Ovary (tissue), 9 donors: ENCODE measurements around the gene RSAD2. TPM values are rescaled to one million over a fixed set of nuclear protein-coding genes. Genes with fewer than 3 reads are reported as not detected.
A peak's percentile ranks its signal among the peaks of the same experiment; 100 is the strongest.

Experiments used
- DNase-seq, 5 donors: peaks; one replicate each; pipeline ENCODE4 v3.0.0-alpha.2; 2019 to 2020
- H3K27ac ChIP-seq, 2 donors: fragments of 200-600 bp; one replicate each; pipeline versions ENCODE4 v1.5.1 to v1.8.0; 2019 to 2022
- H3K27me3 ChIP-seq: fragments of 200-600 bp; one replicate; pipeline ENCODE4 v1.8.0; 2022
- H3K36me3 ChIP-seq: fragments of 200-600 bp; sonication (generic); one replicate; pipeline ENCODE4 v1.5.1; 2019
- H3K4me1 ChIP-seq: one replicate; pipeline ENCODE4 v1.8.1; 2013; ENCODE audit warnings: mild to moderate bottlenecking, moderate library complexity; ENCODE audit not compliant: insufficient read depth
- H3K4me3 ChIP-seq: fragments of 200-600 bp; sonication (generic); one replicate; pipeline ENCODE4 v1.5.1; 2017
- H3K9me3 ChIP-seq, 2 donors: fragments of 200-600 bp in 1 of 2; sonication (generic) in 1 of 2; one replicate each; pipeline versions ENCODE4 v1.5.1 to v1.8.1; 2013 to 2019; ENCODE audit warnings: mild to moderate bottlenecking in 1 of 2, moderate library complexity in 1 of 2
- EP300 ChIP-seq: sonication (generic); formaldehyde crosslinking; IDR thresholded peaks from one replicate; pipeline ENCODE4 v1.6.1; 2017; ENCODE audit warnings: antibody characterized with exemption
- POLR2A ChIP-seq: fragments of 450-650 bp; IDR thresholded peaks from one replicate; pipeline ENCODE4 v1.6.1; 2017; ENCODE audit warnings: antibody characterized with exemption, mild to moderate bottlenecking, moderate library complexity
- WGBS, 3 donors: extraction: QIAGEN DNeasy Blood & Tissue Kit in 1 of 3; methylation state at CpG; one replicate each; pipeline versions ENCODE4 v1.1.5 to v1.1.7; 2013 to 2017; 5-methylcytosine and 5-hydroxymethylcytosine counted together
- intact Hi-C, 4 donors: fragments of 100-400 bp; cut with DNase I; formaldehyde crosslinking; loops; one replicate each; pipeline versions ENCODE4 v1.11.0 to v1.15.1; 2022 to 2023
- polyA plus RNA-seq, 2 donors: library from polyadenylated mRNA; stranded (reverse); fragments of 200-250 nt in 1 of 2; fragments of 350-450 nt in 1 of 2; fragmentation: Illumina TruSeq in 1 of 2; extraction: RNeasy Lipid Tissue Mini Kit (QIAGEN cat#74804) in 1 of 2; gene quantifications; one replicate each; pipeline ENCODE4 v1.2.3, GENCODE V29; 2013 to 2014
- total RNA-seq, 7 donors: library from RNA; depleted of rRNA in 2 of 7; stranded (reverse); fragments of >200 nt in 2 of 7; fragmentation: NEBNext Ultra II Directional in 3 of 7; extraction: Animal tissue kit (Norgen Biotek cat#: 25700) in 3 of 7; gene quantifications; one replicate each; pipeline versions ENCODE4 v1.1.0 to v1.2.4, GENCODE V29; 2016 to 2023
- TF ChIP-seq, protein P1 (sequence below), 3 donors: fragments of 450-650 bp in 2 of 3; fragments of 200-600 bp in 1 of 3; IDR thresholded peaks; one replicate each; pipeline versions ENCODE4 v1.5.1 to v1.8.0; 2016 to 2022; ENCODE audit warnings: antibody characterized with exemption in 3 of 3, mild to moderate bottlenecking in 1 of 3
- donor health status: DM: no; HTN: no; CAD: no; lungs with moderate emphysema.
- donor health status: DM: no; HTN: no; CAD: no.
- donor health status: Bipolar disorder and iron deficiency.
- donor health status: DM: yes; HTN: yes; CAD: no.
- donor health status: DM: no; HTN: no; CAD: no.
- donor health status: DM: yes; HTN: yes; CAD: no.

RSAD2 gene
- total and polyA plus RNA-seq, 9 donors, result 1.9 to 11.1 (median 4.7) TPM

GRCh38 chr2:6916736-6917070 is 39.1 kb downstream of the RSAD2 start:
- no peaks in the 10 kb centered on the region for H3K9me3 ChIP-seq
- intact Hi-C loops, result loop anchor here (5.0 to 10.0 kb wide), 4 partner anchors 111 to 126 kb away; no protein-coding TSS in a partner anchor
- no peaks in the 10 kb centered on the region for H3K36me3 ChIP-seq
- TF ChIP-seq, protein P1, sequence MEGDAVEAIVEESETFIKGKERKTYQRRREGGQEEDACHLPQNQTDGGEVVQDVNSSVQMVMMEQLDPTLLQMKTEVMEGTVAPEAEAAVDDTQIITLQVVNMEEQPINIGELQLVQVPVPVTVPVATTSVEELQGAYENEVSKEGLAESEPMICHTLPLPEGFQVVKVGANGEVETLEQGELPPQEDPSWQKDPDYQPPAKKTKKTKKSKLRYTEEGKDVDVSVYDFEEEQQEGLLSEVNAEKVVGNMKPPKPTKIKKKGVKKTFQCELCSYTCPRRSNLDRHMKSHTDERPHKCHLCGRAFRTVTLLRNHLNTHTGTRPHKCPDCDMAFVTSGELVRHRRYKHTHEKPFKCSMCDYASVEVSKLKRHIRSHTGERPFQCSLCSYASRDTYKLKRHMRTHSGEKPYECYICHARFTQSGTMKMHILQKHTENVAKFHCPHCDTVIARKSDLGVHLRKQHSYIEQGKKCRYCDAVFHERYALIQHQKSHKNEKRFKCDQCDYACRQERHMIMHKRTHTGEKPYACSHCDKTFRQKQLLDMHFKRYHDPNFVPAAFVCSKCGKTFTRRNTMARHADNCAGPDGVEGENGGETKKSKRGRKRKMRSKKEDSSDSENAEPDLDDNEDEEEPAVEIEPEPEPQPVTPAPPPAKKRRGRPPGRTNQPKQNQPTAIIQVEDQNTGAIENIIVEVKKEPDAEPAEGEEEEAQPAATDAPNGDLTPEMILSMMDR (IDR thresholded peaks at IDR 0.05), result no peak
- TF ChIP-seq EP300 (no peak), POLR2A (no peak)
- 46 to 51% (median 46%) methylated on average over 8 of the region's 8 CpGs for WGBS, 3 donors
- DNase-seq, result no peak
- peaks cover 13% of the 10 kb centered on the region for H3K4me1 ChIP-seq
- H3K27ac ChIP-seq, result peak overlapping the region in 1 of 2 donors; percentile 31
- H3K4me3 ChIP-seq, result peak overlapping the region; percentile 24
- H3K27me3 ChIP-seq, result no peaks in the 10 kb centered on the region

GRCh38 chr2:6917071-6917760 is 39.6 kb downstream of the RSAD2 start, which contains the start of gene RNF144A:
RNF144A (plus strand) TSS chr2:6917412; CDS start chr2:6996927, 79,515 bp downstream.
- 1 to 5% (median 2%) methylated on average over 44 to 90 of the region's 90 CpGs for WGBS, 3 donors
- TF ChIP-seq POLR2A (peak; percentile 25), EP300 (no peak)
- TF ChIP-seq, protein P1 (IDR thresholded peaks at IDR 0.05), result peak in 2 of 3 donors; percentile 54
- intact Hi-C loops, result loop anchor here (5.0 to 10.0 kb wide), 4 partner anchors 110 to 125 kb away; no protein-coding TSS in a partner anchor
- H3K4me1 ChIP-seq, result peaks cover 14% of the 10 kb centered on the region
- peak within 1 kb of the TSS; percentile 16 to 61 for H3K27ac ChIP-seq
- no peaks in the 10 kb centered on the region for H3K9me3 ChIP-seq
- peak within 1 kb of the TSS; percentile 55 for H3K4me3 ChIP-seq
- DNase-seq, result peak; percentile 62 to 85 (median 75)
- H3K27me3 ChIP-seq, result no peaks in the 10 kb centered on the region
- no peaks in the 10 kb centered on the region for H3K36me3 ChIP-seq

DNA sequence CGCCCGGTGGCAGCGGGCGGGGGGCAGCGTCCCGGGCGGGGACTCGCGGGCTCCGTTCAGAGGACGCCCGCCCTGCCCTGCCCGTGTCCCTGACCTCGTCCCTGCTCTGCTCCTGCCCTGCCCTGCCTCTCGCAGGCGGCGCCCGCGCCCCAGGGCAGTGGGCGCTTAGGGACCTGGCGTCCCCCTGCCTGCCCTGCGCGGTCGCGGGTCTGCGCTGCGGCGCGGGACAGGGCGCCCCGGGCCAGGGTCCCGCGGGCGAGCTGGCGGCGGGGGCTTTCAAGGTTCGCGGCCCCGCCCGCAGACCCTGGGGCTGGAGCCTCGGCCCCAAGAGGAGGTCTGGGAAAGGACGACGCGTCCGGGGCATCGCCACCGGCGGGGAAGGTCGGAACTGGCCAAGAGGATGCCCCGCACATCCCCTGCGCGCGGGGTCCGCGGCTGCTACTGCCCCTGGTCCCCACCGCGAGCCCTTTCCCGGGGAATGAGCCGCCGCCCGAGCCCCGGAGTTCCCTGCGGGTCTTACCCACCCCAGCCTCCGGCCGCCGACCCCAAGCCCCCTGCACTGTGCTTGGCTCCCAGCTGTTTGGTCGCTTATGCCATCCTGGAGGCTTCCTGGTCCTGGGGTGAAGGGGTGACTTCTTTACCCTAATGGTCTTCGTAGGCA is 40.3 kb downstream of the RSAD2 start:
- Histone ChIP-seq H3K4me3 (peak overlapping the region; percentile 55), H3K36me3 (no peaks in the 10 kb centered on the region), H3K27ac (peak overlapping the region; percentile 16 to 61), H3K9me3 (no peaks in the 10 kb centered on the region), H3K27me3 (no peaks in the 10 kb centered on the region), H3K4me1 (peaks cover 14% of the 10 kb centered on the region)
- intact Hi-C loops, result loop anchor here (5.0 to 10.0 kb wide), 4 partner anchors 109 to 124 kb away; no protein-coding TSS in a partner anchor
- WGBS, 3 donors, result 0 to 2% (median 1%) methylated on average over 44 to 68 of the region's 68 CpGs
- no peak for TF ChIP-seq POLR2A
- TF ChIP-seq, protein P1 (IDR thresholded peaks at IDR 0.05), result no peak
- no peak for TF ChIP-seq EP300
- DNase-seq, result peak; percentile 29 to 60 (median 45)

GRCh38 chr2:6919901-6920742 is 42.5 kb downstream of the RSAD2 start:
- H3K4me3 ChIP-seq, result no peak overlapping the region
- TF ChIP-seq POLR2A, result no peak
- peaks cover 14% of the 10 kb centered on the region for H3K4me1 ChIP-seq
- peak overlapping the region in 1 of 2 donors; percentile 2 for H3K27ac ChIP-seq
- DNase-seq, result no peak
- no peaks in the 10 kb centered on the region for H3K36me3 ChIP-seq
- intact Hi-C loops, result loop anchor here (5.0 to 10.0 kb wide), 4 partner anchors 107 to 122 kb away; no protein-coding TSS in a partner anchor
- H3K9me3 ChIP-seq, result no peaks in the 10 kb centered on the region
- 64 to 81% (median 72%) methylated on average over 12 of the region's 12 CpGs for WGBS, 3 donors
- H3K27me3 ChIP-seq, result no peaks in the 10 kb centered on the region
